Activated CD4-positive, alpha-beta T cell treated with anti-CD3 and anti-CD28 coated beads for 4 hours (primary cell): ENCODE results near the gene TNNI3.
"Not testable (repeated sequence)": the region's sequence is repeated elsewhere in the genome, so short reads cannot be mapped to it uniquely, and the experiment has no call there.

Source experiments
- DNase-seq, 2 donors: peaks; one replicate each; pipeline ENCODE4 v3.0.0-alpha.2; 2020

The TNNI3 gene

DNA sequence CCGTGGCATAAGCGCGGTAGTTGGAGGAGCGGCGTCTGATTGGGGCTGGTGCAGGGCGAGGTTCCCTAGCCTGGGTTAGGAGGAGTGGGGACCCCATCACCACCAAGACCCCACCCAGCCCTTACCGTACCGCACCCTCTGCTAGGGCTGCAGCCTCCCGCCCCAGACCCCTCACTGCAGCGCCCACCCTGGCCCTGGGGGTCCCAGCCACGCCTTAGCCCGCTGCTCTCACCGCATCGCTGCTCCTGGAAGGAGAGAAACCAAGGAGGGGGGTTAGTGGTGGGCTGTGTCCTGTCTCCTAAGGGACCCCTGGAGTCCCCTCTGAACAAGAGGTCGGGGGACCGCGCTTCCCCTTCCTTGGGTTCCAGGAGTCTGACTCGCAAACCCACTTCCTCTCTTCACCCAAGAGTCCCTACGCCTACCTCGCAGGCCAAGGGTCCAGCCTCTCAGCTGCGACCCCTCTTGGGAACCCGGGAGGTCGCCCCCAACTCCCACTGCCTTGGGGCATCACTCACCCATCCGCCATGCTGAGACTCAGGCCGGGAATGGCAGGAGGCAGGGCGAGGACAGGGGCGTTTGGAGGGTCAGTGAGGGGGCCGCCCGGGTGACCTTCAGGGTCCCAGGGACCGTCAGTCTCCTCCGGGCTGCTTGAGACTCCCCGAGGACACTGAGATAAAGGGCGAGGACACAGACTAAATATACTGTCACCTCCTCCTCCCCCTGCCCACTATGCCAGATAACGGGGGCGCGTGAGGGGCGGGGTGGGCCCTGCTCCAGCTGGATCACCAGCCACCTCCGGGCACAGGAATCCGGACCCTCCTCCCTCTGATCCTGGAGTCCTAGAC, at the start of gene TNNI3:
Gene TNNI3 (minus strand): TSS at position 669 of the 845 bp plus-strand sequence. CDS start 143 bp downstream, at position 526.
- no peak for DNase-seq

DNA sequence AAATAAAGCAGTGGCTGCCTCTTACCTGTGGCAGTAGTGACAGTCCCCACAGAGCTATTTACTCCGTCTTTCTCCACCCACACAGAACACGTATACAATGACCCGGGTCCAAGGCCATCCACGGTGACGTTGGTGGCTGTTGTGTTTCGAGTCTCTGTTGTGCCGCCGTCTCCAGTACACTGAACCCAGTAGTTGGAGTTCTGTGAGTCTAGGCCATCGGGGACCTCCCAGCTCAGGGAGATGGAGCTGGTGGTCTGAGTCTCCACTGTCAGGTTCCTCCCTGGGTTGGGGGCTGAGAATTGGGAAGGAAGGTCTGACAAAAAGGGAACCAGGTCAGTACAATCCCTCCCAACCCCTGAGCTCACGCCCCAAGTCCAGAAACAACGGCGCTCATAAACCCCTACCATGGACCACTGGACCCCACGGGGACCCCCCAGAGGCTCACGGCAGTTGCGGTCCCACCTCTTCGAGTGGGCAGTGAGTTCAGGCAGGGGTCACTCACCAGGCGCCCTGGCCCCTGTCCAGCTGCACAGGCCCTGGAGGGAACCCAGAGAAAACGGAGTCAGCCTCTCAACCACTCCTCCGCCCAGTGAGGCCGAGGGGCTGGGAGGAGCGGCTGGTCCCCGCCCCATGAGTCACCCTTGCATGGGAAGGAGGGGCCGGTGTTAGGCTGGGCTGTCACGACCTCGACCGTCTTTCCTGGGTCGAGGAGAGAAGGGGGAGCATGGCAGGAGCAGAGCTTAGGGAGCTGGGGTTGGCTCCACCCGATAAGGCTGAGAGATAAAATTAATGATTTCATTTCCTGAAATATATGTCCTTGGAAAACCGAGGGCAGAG, 49.4 kb upstream of the TNNI3 start:
- peak; percentile 16 to 26 for DNase-seq

DNA sequence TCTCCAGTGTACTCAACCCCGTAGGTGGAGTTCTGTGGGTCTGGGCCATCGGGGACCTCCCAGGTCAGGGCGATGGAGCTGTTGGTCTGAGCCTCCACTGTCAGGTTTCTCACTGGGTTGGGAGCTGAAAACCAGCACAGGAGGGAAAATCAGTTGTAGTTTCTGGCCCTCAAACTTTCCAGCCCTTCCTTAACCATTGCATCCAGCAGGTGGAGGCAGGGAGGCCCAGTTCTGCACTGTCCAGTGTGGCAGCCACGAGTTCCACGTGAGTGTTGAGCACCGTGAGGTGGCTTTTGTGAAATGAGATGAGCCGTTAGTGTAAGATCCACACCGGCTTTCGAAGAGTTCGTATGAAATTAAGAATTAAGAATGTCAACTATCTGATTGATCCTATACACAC, 44.7 kb upstream of the TNNI3 start:
- not testable (repeated sequence) for DNase-seq

DNA sequence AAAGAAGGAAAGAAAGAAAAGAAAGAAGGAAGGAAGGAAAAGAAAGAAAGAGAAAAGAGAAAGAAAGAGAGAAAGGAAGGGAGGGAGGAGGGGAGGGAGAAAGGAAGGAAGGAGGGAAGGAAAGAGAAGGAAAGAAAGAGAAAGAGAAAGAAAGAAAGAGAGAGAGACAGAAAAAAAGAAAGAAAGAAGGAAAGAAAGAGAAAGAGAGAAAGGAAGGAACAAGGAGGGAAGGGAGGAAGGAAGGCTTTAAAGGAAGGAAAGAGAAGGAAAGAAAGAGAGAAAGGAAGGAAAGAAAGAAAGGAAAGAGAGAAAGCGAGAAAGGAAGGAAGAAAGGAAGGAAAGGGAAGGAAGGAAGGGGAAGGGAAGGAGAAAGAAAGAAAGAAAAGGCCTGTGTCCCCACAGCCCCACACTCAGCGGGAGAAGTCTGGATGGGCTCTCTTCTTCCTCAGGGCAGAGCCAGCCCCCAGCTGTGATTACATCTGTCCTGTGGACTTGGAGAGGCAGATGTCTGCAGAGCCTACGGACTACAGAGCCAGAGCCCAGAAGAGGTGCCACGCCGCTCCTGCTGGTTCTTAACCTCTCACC, 42.2 kb upstream of the TNNI3 start:
- DNase-seq: no peak

DNA sequence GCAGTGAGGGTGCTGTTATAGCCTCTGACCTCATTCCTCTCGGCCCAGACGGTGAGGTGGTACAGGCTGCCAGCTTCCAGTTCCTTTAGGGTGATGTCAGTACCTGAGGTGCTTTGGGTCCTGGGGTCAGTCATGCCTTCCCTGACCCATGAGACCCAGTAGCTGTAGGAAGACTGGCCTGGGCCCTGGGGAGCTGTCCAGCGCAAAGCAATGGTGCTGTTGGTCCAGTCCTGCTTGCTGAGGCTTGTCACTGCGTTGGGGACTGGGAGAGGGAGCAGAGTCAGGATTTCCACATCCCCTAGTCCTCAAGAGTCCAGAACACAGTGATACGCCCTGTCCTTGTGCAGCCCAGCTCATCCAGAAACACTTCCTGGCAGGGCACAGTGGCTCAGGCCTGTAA, 41.1 kb upstream of the TNNI3 start:
- DNase-seq: no peak

DNA sequence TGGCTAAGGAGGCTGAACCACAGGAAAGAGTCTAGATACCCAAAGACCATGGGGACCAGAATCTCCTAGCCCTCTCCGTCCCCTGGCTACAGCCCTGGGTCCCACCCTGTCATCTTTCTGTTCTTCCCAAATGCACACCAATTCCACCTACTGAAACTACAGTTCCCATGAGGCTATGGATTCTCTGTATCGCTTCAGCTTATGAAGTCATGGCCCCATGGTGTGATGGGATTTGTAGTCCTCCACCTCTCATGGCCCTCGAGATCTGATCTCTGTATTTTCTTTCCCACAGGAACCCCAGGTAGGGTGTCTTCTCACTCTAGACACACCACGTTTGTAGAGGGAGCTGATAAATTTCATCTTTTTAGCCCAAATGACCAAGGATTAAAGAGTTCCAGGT, 40.0 kb upstream of the TNNI3 start:
- DNase-seq: no peak

DNA sequence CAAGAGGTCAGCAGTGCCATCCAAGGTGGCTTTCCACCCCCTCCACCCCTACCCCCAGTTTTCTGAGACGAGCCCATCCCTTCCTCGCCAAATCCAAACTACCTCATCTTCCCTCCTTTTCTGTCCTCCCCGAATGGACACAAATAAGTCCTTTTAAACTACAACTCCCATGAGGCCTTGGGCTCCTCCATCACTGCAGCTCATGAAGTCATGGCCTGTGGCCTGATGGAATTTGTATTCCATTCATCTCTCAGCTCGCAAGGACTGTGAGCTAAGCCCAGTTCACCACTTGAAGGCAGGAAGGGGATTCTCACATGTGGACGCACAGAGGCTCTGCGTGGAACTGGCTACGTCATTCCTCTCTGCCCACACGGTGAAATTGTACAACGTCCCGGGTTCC, 39.3 kb upstream of the TNNI3 start:
- DNase-seq: no peak

DNA sequence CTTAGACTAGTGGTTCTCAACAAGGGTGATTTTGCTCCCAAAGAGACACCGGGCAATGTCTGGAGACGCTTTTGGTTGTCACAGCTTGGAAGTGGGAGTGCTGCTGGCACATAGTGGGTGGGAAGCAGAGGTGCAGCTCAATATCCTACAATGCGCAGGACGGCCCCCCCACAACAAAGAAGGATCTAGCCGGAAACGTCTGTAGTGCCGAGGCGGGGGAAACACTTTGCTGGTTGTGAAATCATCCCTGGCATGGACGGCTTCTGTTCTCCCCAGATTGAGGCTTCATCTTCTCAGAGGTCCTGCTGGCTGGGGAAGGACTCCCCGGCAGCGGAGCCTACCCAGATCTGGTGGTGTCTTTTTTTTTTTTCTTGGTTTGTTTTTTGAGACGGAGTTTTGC, 35.9 kb upstream of the TNNI3 start:
- no peak for DNase-seq

DNA sequence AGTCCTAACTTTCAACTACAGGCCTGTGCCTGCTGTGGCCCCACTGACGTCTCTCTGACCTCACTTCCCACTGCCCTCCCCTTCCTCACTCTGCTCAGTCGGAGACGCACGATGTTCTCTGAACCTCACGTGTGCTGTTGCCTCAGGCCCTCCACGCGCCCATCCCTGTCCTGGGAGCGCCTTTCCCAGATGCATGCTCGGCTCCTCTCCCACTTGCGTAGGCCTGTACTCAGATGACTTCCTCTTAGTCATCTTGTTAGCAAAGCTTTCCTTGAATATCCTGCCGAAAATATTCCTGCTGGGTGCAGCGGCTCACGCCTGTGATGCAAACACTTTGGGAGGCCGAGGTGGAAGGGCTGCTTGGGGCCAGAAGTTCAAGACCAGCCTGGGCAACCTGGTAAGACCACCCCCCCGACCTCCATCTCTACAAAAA, 31.9 kb upstream of the TNNI3 start:
- no peak for DNase-seq

DNA sequence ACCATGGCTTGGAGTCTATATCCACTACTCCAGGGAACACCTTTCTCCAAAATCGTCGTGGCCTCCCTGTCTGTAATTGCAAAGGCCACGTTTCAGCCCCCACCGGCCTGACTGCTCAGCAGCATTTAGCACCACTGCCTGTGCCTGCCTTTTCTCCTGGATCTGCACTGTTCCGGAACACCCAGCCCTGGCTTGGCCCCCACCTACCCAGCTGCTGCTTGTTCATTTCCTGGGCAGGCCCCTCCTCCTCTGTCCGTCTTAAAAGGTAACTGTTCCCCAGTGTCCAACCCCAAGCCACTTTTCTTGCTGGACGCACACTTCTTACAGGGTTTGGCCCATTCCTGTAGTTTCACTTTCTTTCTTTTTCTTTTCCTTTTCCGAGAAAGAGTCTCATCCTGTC, 31.1 kb upstream of the TNNI3 start:
- no peak for DNase-seq

DNA sequence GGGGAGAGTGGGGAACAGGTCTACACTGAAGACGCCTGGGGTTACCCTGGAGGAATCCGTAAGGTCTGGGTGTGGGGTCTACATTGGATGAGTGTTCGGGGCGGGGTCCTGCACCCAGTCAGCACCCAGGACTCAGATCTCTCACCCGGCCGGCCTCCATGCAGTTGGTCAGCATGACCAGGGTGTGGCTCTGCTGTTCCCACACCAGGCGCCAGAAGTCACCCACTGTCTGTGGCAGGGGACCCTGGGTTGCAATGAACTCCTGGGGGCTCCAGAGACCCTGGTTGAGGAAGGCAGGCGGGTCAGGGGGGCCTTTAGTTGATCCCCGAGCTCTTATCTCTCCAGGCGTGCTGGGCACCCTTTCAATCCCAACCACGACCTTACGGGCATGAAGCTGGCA, 28.5 kb upstream of the TNNI3 start:
- DNase-seq: no peak

DNA sequence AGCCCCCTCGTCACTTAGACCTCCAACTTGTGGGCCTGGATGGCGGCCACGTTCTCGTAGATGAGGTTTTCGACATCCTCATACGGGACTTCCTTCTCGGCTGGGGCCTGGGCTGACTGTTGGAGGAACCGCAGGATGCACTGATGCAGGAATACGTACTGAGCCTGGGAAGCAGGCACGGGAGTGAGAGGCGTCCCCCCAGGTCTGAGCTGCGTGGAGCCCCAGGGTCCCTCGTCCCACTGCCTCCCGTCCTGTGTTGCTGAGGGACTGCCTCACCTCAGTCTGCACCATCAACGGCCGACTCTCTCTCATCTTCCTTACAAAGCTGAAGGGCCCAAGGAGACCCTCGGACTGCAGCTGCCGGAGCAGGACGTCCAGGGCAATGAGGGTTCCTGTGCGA, 24.2 kb upstream of the TNNI3 start:
- DNase-seq: no peak

DNA sequence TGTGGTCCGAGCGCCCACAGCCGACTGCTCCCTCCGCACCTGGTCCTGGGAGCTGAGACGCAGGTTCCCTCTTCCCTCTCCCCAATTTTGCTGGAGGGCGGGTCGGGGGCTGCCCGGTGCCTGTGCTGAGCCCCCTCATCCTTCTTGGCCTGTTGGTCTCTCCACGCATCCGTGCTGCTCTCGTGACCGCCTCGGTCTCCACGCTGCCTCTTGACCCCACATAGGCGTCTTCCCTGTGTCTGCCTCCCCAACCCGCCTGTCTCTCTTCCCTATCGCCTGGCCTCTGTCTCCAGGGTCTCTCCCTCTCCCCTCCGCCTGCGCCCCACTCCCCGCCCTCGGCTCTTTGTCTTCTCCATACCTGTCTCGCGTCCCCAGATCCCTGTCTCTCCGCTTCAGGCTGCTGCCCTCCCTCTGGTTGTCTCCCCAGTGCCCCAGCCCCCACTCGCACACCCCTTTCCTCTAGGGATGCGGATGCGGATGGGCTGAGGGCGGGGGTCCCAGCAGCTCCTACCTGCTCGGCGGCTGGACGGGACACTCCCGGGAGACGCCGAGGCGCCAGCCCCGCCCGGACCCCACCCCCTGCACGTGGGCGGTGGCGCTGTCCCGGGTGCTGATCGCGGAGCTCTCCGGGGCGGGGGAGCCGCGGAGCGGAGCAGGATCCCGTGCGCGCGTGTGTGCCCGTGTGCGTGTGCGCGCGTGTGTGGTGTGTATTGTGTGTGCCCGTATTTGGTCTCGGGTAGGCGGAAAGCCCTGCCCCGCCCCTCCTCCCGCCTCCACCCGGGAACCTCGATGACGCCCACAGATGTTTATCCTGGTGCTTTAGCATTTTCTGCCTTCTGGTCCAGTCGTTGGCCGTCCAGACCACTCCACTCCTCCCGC, 22.3 kb upstream of the TNNI3 start, which contains the start of gene SYT5:
Gene SYT5 (minus strand): TSS at position 684 of the 879 bp plus-strand sequence. CDS start 1,248 bp downstream, outside the sequence.
- DNase-seq: peak; percentile 40 to 60

DNA sequence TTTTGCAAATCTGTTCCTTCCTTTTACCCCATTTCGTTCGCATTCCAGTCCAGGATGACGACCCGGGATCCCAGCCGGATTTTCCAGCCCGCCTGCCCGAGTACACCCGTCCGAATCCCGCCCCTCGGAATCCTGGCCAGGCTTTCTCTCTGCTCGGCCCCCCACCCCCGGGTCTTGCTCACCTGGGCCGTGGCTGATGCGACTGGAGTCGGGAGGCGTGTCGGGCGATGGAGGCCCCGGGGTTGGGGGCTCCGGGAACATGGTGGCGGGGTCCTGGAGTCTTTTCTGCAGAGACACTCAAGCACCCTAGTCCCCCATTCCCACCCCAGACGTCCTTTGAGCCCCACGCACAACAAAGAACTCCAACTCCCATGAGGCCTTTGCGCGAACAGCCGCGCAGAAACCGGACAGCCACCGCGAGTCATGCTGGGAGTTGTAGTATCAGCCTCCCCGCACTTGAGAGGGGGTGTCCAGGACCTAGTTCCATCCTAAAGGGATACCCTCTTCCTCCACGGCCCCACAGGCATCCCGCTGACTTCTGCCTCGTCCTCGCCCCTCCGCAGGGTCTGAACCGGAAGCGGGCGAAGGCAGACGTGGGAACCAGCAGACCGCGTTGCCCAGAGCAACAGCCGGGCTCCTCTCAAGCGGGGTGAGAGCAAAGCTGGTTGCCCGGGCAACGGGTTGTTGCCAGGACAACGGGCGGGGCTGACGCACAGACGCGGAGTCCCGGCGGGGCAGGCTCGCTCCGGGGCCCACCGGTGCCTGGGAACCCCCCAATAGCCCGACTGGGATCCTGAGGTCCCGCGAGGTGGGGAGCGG, 21.5 kb upstream of the TNNI3 start:
- peak; percentile 83 to 87 for DNase-seq

DNA sequence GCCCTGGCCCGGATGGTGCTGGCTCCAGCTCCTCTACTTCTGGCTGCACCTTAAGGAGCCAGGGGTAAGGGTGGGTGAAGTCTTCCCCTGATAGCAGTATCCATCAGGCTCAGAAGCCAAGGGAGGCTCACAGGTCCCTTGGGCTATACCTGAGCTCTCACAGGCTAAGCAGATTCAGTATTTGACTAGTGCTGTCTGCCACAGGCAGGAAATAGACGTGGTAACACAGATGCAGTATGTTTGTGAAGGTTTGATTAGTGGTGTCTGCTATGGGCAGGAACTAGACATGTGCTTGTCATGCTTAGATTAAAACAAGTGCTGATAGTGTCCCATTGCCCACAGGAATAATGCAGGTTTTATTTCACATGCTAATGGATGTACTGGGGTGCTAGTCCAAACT, 18.5 kb upstream of the TNNI3 start:
- no peak for DNase-seq

DNA sequence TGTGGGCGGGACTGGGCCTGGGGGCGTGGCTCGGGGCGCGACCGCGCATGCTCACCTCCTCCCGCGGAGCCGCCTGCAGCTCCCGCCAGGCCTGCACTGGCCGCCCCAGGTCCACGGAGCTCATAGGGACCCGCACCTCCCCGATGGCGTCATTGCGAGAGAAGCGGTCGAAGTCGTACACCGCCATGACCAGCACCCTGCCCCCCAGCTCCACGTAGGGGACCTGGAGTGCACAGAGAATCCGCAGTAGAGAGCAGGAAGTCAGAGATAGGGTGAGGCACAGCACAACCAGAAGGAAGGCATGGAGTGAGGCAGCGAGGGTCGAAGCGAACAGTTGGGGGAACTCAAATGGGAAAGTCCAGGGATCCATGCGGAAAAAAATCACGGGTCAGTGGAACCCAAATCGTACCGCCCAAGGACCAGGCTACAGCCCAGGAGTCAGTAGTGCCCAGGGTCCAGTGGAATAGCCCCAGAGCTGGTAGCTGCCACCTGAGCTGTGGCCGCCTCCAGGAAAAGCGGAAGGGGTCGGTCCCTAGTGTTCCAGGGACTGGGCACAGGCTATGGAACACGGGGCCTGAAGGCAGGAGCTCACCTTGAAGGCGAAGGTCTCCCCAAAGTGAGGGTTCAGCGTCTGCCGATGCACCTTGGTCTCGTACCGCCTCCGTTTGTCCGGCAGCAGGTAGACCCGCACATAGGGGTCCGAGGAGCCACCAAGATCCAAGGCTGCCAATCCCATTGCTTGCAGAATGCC, 17.8 kb upstream of the TNNI3 start:
- no peak for DNase-seq

DNA sequence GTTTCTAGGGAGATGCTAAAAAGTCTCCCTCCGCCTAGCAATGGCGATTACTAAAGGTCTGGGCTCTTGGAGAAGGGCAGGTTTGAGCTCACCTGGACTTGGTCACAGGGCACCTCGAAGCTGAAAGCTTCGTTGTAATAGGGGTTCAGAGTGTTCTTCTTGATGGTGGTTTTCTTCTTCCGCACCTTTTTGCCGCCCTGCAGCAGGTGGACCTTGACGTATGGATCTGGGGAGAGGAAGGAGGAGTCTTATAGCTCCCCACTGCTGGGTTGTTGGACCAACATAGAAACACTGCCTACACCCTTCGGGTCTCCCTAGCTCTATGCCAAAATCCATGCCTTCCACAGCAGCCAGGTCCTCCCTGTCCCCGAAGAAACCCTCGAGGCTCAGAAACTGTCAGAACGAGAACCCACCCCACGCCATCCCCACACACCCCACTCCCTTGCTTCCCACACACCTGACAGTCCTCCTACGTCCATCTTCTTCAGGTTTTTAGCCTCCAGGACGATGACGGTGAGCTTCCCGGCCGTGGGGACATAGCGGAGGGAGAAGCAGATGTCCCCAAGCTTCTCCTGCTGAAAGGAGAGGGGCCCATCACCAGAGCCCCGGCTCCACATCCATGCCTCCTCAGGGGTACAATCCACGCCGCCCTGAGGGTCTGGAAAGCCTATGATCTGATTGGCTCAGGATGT, 17.0 kb upstream of the TNNI3 start:
- DNase-seq: no peak

DNA sequence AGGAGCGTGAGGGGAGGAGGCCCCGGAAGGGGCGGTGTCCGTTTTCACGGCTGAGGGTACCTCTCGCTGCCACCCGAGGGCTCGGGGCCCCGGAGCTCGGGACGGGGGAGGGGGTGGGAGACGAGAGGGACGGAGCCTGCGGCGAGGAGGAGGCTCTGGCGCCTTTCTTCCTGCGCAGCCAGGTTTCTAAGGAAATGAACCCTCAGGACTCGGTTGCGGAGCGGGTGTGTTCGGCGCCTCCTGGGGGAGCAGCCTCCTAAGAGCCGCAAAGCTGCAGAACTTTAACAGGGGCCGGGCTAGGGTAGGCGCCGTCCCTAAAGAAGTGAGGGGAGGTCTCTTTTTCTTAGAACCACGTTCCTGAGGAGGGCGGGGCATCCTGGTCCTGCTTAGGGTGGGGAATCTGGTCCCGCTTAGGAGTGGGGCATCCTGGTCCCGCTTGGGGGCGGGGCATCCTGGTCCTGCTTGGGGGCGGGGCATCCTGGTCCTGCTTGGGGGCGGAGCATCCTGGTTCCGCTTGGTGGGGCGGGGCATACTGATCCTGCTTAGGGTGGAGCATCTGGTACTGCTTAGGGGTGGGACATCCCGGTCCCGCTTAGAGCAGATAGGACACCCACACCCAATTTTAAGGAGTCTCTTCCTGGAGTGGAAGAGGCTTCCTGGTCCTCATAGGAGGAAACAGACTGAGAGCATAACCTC, 16.3 kb upstream of the TNNI3 start:
- DNase-seq: peak in 1 of 2 donors; percentile 21

DNA sequence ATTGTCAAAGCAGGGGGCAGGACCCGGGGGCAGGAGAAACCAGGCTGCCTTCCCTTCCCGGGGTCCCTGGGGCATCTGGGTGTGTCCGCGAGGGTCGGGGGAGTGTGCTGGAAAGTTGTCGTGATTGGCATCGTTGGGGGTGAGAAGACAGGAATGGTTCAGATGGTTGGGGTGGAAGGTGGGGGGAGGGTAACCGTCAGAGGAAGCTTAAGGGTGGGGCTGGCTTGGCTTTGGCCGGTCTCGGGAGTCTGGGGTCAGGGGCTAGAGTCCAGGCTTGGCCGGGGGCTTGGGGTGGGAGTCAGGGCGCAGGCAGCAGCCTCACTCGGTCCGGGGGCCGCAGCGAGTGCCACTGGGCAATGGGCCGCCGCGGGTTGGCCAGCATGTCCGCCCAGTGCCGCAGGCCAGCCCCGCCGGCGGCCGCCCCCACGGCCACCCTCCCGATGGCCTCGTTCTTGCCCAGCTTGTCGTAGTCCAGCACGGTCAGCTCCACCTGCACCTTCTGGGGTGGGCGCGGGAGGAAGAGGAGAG, 15.7 kb upstream of the TNNI3 start:
- DNase-seq: no peak
